GM18507 (cell line): ENCODE data around the gene CAMTA1.
"Not testable (repeated sequence)": the region's sequence is repeated elsewhere in the genome, so short reads cannot be mapped to it uniquely, and the experiment has no call there.

Source experiments
- DNase-seq: peaks from one replicate; pipeline ENCODE4 v3.0.0; 2011; ENCODE audit warnings: low read depth; ENCODE audit not compliant: insufficient read length; ENCODE audit errors: extremely low spot score
- FAIRE-seq: peaks from 2 replicates; lab custom pipeline; 2011; peaks lifted over from hg19 to GRCh38; lab: Jason Lieb, UNC

Gene CAMTA1

DNA sequence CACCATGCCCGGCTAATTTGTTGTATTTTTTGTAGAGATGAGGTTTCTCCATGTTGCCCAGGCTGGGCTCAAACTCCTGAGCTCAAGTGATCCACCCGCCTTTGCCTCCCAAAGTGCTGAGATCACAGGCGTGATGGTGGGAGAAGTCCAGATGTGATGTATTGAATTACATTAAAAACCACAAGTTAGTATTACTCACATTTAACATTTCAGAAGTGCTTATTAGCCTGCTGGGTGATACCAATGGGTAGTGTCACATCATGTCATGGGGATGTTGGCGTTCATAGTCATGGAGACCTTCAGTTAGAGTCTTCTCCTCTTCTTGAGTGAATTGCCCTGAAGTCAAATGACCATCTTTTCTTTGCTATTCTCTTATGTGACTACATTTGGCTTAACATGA lies 922.3 kb downstream of the CAMTA1 start:
- DNase-seq (no peak), FAIRE-seq (no peak)

DNA sequence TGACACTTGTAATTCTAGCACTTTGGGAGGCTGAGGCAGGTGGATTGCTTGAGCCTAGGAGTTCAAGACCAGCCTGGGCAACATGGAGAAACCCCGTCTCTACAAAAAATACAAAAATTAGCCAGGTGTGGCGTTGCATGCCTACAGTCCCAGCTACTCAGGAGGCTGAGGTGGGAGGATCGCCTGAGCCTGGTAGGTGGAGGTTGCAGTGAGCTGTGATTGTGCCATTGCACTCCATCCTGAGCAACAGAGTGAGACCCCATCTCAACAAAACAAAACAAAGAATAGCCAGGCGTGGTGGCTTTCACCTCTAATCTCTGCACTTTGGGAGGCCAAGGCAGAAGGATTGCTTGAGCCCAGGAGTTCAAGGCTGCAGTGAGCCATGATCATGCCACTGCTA lies 922.8 kb downstream of the CAMTA1 start:
- not testable (repeated sequence) for DNase-seq, FAIRE-seq

DNA sequence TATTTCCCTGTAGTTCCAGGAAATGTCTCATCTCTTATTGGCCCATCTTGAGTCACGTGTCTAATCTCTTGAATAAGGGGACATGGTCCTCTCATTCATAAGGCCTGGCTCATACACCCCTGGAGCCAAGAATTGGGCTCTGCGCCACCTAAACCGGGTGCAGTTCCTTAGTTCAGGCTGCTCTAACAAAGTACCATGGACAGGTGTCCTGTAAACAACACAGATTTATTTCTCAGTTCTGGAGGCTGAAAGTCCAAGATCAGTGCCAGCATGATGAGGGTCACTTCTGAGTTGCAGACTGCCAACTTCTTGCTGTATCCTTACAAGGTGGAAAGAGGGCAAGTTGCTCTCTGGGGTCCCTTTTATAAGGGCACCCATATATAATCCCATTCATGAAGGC lies 925.6 kb downstream of the CAMTA1 start:
- DNase-seq: no peak
- no peak for FAIRE-seq

- FAIRE-seq: no peak
Observed at GRCh38 chr1:7712731-7713323, 927.6 kb downstream of the CAMTA1 start.

DNA sequence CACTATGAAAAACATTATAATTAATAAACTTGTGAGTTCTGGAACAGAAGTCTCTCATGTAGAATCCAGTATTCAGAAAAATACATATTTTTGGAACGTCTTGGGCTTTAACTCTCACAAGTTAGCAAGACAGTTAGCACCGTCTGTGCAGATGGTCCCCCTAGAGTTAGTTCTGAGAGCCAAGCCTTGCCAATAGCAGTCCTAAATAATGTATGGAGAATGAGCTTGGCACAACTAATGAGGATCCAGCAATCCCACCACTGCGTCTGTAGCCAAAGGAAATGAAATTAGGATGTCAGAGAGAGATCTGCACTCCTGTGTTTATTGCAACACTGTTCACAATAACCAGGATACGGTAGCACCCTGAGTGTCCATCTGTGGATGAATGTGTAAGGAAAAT lies 931.3 kb downstream of the CAMTA1 start:
- DNase-seq: no peak
- FAIRE-seq: no peak

More at GRCh38 chr1:7712731-7713323, 927.6 kb downstream of the CAMTA1 start:
- DNase-seq: no peak

DNA sequence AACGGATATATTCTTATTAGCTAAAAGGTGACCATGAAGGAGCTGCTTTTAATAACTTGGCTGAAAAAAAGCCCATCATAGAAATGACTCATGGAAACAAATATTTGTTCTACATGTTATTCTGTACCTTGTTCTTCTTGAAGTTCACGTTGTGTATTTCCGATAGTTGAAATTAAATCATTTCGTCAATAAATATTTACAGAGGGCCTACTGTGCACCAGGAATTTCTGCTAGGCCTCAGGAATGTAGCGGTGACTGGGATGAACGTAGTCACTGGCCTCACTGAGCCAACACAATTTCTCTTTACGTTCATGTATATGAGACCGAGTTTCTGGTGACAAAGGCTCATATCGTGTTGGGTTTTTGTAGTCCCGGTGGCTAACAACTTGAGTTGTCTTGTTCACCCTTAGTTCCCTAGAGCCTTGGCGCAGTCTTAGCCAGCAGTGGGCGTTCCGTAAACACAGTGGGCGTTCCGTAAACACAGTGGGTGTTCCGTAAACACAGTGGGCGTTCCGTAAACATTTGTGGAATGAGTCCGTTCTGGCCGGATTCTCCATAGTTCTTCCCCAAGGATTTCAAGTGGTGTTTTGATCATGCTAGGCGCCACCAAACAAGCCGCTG lies 932.6 kb downstream of the CAMTA1 start:
- FAIRE-seq (no peak), DNase-seq (no peak)

DNA sequence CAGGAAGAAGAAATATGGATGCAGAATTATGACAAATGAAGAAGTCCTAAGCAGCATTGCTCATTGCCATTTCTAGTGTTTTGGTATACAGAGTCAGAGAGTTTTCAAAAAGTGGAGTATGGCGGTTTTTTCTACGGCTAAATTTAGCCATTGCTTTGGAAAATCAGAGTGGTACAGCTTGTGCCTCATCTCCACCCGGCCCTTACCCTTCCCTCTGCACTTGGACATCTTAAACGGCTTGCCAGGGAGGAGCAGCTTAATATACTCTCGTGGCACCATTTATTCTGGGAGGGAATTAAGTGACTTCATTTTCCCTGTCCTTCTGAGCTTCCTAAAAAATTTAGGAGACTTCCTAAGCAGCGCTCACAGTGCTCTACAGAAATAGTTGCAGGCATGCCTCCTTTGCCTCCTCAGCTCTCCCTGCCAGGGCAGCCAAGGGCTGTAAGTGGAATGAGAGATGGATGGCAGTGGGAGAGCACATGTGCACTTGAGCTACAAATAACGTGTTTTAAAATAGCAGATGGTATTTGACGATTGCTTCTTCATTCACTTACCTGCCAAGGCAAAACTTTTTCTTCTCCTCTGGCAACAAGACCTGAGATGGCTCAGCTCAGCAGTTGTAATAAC lies 934.3 kb downstream of the CAMTA1 start:
- FAIRE-seq (no peak), DNase-seq (no peak)

DNA sequence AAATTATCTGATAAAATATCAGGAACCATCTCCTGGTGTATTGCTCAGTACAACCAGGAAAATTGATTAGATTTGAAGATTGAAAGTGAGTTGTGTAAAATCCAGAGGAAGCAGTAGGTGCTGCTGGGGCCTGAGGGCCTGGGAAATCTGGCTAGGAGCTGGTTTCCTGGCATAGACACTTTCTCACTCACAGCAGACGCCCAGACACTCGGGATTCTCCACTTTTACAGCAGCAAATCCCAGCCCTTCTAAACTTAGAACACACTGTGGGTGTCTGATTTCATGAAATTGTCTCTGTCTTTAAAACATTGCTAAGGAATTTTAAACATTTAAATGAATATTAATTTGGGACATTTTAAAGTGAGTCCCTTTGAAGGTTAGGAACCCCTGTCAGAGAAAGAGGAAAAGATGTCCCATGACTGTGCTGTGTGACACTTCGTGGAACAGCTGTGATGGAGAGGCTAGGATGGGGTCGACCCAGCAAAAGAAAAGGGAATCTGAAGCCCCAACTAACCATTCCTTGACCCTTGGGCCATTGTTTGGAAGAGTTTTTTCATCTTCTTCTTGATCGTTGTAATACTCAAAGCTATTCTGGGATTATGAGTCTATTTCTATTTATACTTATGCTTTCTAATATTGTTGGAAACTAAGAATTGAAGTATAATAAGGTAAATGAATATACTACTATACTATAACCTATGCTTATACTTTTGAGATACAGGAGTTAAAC lies 936.9 kb downstream of the CAMTA1 start:
- DNase-seq (no peak), FAIRE-seq (no peak)

DNA sequence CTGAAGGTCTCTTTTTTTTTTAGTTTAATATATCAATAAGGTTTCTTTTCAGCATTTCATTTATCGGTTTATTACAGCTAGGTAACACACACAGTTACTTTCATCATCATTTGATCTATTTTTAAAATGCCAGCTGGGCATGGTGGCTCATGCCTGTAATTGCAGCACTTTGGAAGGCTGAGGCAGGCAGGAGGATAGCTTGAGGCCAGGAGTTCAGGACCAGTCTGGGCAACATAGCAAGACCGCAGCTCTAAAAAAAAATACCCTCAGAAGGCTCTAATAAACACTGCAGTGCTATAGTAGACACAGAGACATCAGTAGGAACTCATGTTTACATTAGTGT lies 937.4 kb downstream of the CAMTA1 start:
- FAIRE-seq (no peak), DNase-seq (no peak)

GRCh38 chr1:7726623-7727022 lies 941.4 kb downstream of the CAMTA1 start:
- DNase-seq (no peak), FAIRE-seq (no peak)

GRCh38 chr1:7727809-7728471 lies 942.7 kb downstream of the CAMTA1 start:
- FAIRE-seq: no peak

GRCh38 chr1:7729761-7730160 lies 944.5 kb downstream of the CAMTA1 start:
- FAIRE-seq: no peak
- no peak for DNase-seq

More at GRCh38 chr1:7727809-7728471, 942.7 kb downstream of the CAMTA1 start:
- DNase-seq: no peak

DNA sequence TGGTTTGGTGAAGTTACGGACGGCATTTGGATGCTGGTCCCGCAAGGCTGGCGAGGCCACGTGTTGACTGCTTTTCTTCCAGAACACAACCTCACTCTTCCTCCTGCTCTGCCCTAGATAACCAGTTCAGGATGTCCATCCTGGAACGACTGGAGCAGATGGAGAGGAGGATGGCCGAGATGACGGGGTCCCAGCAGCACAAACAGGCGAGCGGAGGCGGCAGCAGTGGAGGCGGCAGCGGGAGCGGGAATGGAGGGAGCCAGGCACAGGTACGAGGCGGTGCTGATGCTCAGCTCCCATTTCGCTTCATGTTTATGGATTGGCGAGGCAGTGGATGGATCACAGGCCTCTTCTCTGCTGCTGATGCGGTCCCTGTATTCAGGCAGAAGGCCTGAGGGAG lies 947.1 kb downstream of the CAMTA1 start:
- no peak for DNase-seq

DNA sequence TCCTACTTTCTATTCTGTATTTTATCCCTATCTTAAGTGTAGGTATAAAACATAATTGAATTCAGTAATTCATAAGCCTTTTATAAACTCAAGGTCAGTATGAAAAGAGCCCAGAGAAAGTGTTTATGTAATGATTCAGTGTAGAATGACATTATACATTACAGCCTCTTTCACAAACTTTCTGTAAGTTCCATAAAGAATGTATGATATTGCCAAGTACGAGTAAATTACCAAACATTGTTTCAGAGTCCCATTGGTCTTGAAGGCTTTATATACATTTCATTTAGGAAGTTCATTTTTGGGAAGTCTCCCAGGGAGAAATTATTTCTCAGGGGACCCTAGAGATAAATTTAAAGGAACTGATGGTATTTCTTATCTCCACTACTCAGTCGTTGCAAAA lies 948.0 kb downstream of the CAMTA1 start:
- FAIRE-seq (no peak), DNase-seq (no peak)

More for the DNA sequence above, 947.1 kb downstream of the CAMTA1 start:
- no peak for FAIRE-seq

DNA sequence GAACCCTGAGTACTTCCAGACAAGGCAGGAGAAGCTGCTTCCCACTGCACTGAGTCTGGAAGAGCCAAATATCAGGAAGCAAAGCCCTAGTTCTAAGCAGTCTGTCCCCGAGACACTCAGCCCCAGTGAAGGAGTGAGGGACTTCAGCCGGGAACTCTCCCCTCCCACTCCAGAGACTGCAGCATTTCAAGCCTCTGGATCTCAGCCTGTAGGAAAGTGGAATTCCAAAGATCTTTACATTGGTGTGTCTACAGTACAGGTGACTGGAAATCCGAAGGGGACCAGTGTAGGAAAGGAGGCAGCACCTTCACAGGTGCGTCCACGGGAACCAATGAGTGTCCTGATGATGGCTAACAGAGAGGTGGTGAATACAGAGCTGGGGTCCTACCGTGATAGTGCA lies 952.8 kb downstream of the CAMTA1 start:
- DNase-seq (no peak), FAIRE-seq (no peak)

DNA sequence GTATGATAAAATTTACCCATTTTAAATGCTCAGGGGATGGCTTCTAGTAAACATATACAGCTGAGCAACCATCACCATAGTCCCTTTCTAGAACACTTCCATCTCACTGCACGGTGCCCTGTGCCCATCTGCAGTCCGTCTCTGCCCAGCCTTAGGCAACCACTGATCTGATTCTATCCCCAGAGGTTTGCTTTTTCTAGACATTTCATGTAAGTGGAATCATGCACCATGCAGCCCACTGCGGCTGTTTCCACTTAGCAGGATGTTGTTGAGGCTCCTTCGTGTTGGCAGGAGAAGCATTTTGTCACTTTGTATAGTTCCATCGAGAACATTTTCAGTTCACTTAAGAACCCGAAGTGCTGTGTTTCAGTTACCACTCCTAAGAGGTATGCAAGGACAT lies 958.1 kb downstream of the CAMTA1 start:
- DNase-seq (no peak), FAIRE-seq (no peak)

DNA sequence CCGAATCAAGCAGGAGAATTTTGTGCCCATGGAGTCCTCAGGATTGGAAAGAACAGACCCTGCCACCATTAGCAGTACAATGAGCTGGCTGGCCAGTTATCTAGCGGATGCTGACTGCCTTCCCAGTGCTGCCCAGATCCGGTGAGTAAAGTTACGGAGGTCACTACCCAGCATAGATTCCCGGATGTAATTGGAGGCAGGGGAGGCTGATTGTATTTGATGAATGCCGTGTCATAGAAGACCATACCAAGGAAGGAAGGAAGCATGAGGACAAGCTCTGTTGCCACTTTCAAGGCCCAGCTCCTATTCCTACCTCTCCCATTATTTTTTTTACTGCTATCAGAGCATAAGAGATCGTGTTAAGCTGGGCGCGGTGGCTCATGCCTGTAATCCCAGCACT lies 959.6 kb downstream of the CAMTA1 start:
- FAIRE-seq (no peak), DNase-seq (no peak)

- FAIRE-seq (no peak), DNase-seq (no peak)
Observed at GRCh38 chr1:7745783-7746182, 960.5 kb downstream of the CAMTA1 start.

GRCh38 chr1:7747605-7748004 lies 962.4 kb downstream of the CAMTA1 start:
- DNase-seq: no peak
- FAIRE-seq: no peak

- DNase-seq (no peak), FAIRE-seq (no peak)
Observed at GRCh38 chr1:7749126-7749525, 963.9 kb downstream of the CAMTA1 start.
